Caki2 (cell line): Measurements from ENCODE around the gene EFL1. TPM values are rescaled to one million over a fixed set of nuclear protein-coding genes. Genes with fewer than 3 reads are reported as not detected.

Experiments used
- DNase-seq: peaks from one replicate; pipeline ENCODE4 v3.0.0-alpha.2; 2015; ENCODE audit warnings: low read depth
- in situ Hi-C: cut with HindIII; loops from 2 replicates; pipeline ENCODE4 v1.10.0; 2016; ENCODE audit warnings: low sequenced_read_pairs, low pct_unique_long_range_greater_than_20kb, mixed read lengths
- total RNA-seq: library from RNA; depleted of rRNA; stranded (reverse); fragments of >200 nt; shearing (Covaris generic); gene quantifications from 2 replicates; pipeline ENCODE4 v1.2.3, GENCODE V29; 2014; ENCODE audit warnings: low replicate concordance

The EFL1 gene
- total RNA-seq, 1 experiment from 2014 or later = 3.3 TPM

DNA sequence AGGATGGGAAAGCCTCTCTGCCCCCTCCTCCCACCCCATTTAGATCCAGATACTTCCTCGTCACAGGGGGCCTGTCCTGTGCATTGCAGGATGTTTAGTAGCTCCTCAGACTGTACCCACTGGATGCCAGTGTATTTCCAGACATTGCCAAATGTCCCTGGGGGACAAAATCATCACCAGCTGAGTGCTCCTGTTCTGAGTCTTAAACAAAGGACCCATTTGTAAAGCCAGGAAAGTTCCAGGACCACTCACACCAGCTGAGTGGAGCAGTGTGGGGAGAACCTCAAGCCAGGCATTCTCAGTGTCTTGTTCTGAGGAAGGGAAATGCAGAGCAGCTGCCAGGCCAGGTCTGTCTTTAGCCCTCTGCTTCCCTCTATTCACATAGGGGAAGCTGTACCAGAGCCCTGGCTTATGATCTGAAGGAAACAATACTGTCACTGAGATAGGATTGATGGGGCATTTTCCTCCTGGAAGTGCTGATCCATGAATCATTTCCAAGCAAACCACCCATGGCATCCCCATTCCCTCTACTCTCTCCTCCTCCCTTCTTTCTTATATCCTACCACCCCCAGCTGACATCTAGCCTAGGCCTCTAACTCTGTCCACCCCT, 149.3 kb downstream of the EFL1 start:
- DNase-seq = no peak
- in situ Hi-C loops = no loop called here

DNA sequence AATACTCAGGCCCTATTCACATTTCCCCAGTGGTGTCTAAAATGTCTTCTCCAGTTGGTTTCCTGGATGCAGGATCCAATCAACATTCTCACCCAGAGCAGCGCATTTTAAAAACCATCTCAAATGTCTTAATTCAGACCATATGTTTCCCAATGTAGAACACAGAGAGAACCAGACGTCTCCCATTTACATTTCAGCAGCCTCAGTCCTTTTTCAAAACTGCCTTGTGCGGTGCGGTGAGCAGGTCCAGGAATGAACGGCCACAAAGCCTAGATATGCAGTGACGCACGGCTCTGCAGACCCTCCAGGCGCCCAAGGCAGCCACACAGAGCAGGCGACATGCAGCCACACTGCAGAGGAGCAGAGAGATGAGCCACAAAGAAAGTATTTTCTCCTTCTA, 150.6 kb downstream of the EFL1 start:
- in situ Hi-C loops = no loop called here
- no peak for DNase-seq

DNA sequence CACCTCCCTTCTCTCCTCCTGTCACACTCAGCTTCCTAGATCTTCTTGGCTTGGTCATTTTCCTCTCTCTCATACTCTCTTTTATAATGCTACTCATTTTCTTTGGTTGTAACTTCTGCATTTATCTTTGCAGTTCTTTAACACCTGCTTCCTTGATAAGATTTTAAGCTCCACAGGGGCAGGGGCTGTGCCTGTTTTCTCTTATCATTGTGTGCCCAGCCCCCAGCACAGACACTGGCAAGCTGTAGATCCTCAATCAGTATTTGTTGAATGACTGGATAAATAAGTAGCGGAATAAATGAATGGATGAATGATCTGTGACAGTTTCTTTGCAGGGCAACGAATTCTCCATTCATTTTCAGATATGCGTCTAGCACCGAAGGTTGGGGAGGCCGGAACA, 152.4 kb downstream of the EFL1 start:
- in situ Hi-C loops = no loop called here
- DNase-seq = no peak

DNA sequence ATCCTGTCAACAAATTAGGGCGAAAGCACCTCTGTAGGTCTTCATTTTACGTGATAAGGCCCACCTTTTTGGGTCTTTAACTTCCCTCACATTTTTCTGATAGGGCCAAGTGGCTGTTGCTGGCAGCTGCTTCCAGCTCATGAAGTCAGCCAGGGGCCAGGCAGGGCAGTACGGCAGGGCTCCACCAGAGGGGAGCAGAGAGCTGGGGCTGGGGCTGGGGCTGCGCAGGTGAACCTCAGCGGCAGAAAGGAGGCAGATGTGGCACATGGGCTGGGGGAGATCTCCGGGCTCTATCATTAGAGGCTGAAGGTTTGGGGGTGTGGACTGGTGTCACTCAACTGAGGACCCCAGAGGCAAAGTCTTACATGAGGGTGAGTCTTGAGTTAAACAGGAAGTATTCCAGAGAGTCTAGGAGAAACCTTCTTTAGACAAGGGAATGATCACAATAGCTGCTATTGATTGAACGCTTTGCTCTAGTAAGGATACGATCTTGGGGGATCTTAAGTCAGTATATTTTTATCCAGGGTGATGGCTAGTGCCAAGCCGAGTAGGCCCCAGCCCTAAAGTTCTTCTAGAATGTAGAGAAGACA, 153.9 kb downstream of the EFL1 start:
- in situ Hi-C loops = no loop called here
- no peak for DNase-seq

DNA sequence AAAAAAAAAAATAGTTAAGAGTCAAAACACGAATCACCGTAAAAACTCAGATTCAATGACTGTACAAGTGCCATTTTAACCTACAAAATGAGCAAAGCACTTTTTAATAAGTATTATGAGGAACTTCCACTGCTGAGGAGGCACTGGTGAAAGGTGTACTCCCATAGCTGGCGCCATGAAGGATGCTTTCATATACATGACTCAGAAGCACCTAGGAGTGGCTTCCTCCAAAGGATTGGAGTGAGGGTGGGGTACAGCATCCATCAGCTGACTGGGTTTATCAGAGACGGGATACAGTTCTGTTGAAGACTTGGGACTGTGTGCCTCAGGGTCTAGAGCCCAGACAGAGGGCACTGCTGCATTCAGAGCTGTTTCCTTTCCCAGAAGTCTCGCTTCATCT, 155.9 kb downstream of the EFL1 start:
- in situ Hi-C loops = no loop called here
- no peak for DNase-seq

DNA sequence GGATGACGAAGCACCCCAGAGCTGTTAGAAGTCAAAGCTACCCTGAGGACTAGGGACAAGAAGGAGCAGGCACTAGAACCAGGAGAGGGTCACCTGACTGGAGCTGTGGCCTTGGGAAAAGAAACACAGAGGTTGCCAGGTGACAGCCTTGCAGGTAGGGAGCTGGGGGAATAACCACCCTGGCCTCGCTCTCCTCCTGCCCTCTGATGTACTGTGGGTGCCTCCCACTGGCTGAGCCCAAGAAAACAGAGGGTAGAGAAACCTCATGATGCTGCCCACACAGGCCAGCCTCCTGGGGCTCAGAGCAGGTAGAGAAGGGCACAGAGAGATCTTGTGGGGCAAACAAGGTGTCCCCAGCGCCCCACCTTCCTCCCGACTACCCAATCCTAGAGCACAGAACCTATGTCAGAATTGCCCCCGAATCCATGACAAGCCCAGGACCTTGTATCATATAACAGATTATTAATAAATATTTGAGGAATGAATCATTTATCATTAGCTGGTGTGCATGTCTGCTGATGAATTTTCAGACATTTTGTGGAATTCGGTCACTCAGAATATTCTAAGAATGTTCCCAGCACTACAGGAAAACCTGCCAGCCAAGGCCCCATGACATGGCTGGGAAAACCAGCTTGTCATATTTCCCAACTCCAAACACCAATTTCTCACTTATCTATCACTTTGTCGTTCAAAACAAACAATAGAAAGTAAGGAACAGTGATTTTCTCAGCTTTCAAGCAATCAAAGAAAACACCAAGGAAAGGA, 156.9 kb downstream of the EFL1 start:
- DNase-seq = no peak
- in situ Hi-C loops = no loop called here

DNA sequence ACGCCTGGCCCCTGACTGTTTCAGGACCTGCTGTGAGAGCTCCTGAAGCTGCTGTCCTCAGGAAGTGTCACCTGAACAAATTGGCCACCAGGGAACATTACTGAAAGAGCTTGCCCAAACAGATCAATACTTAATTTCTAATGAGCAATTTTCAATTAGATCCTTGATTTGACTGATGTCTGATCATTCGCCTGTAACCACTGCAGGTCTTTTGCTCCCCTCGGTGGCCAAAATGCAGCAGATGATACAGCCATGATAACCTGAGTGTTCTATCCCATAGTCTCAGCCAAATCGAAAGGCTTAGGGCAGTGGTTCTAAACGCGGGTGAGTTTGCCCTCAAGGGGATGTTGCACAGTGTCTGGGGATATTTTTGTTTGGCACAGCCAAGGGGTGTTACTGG, 159.1 kb downstream of the EFL1 start:
- no peak for DNase-seq

DNA sequence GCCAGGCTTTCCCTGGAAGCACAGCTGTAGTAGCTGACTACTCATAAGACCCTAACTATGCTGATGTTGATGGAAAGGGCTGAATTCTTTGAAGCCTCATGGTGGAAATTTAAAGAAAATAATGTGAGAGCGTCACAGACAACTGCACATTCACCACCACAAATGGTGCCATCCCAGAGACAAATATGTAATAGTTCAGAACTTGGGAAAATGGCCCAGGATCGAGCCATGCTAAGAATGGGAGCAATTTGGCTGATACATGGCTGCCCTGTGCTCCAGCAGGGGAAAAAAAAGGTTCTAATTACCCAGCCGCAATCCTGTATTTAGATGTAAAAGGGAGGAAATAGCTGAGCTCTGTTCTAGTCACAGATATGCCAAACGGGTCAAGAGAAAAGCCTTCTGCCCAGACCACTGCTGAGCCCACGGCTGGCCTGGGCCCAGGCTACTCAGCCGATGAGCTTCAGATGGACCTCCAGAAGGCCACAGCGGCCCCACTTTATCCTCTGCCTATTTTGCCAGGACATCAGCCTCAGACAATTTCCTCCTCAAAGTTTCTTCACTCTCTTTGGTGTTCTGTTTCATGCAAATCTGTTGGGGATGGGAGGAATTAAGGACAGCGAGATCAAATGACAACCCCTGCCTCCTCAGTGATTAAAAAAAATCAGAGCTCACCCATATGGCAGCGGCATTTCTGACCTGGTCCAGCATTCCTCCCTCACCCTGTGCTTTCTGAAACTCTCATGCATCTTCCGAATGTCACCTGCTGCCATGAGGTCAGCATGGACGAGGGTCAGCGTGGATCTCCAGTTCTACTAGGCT, 162.2 kb downstream of the EFL1 start:
- in situ Hi-C loops = no loop called here
- DNase-seq = no peak

More for the DNA sequence above, 159.1 kb downstream of the EFL1 start:
- in situ Hi-C loops = no loop called here

DNA sequence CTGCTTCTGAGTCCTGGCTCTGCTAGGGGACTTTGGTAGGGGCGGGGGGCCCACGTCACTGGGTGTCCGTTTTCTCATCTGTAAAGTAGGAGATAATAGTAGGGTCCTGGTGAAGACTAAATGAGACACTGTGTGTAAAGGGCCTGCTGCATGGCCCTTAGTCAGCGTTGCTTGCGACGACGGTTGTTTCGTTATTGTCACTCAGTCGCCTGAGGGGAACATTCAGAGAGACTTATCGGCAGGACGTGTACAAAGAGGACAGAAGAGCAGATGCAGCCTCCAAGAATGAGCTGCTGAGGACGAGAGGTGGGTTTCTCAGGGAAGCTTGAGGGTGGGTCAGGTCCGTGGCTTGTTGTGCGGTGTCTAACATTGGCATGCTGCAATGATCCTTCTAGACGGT, 163.9 kb downstream of the EFL1 start:
- in situ Hi-C loops = no loop called here
- no peak for DNase-seq

DNA sequence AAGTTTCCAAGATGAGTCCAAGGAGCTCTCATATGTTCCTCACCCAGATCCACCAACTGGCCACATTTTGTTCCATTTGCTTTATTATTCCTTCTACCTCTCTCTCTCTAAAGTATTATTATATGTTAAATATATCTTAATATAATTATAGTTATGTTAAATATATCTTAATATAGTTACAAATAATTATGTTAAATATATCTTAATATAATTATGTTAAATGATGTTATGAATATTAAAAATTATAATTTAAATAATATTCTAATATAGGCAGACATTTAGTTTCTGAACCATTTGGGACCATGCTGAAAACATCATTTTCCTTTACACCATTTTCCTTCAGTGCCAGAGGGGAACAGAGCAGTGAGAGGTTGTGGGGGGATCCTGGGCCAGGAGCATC, 166.7 kb downstream of the EFL1 start:
- in situ Hi-C loops = no loop called here
- DNase-seq = no peak

DNA sequence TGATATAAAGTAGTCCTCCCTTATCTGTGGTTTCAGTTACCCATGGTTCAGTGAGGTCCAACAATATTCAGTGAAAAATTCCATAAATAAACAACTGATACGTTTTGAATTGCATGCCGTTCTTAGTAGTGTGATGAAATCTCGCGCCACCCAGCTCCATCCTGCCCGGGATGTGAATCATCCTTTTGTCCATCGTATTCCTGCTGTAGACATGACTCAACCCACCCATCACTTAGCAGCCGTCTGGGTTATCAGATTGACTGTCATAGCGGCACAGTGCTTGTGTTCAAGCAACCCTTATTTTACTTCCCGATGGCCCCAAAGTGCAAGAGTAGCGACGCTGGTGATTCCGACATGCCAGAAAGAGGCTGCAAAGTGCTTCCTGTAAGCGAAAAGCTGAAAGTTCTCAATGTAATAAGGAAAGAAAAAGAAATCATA, 168.7 kb downstream of the EFL1 start:
- in situ Hi-C loops = no loop called here
- peak; percentile 22 for DNase-seq

DNA sequence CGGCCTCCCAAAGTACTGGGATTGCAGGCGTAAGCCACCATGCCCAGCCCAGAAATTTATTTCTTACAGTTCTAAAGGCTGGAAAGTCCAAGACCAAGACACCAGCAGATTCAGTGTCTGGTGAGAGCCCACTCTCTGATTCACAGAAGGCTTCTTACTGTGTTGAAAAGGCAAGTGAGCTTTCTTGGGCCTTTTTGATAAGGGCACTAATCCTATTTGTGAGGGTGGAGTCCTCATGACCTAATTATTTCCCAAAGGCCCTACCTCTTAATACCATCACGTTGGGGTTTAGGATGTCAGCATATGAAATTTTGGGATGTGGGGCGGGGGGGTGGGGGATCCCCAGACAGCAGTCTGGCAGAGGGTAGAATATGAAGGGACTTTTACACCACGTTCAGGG, 169.2 kb downstream of the EFL1 start:
- in situ Hi-C loops = no loop called here
- no peak for DNase-seq

DNA sequence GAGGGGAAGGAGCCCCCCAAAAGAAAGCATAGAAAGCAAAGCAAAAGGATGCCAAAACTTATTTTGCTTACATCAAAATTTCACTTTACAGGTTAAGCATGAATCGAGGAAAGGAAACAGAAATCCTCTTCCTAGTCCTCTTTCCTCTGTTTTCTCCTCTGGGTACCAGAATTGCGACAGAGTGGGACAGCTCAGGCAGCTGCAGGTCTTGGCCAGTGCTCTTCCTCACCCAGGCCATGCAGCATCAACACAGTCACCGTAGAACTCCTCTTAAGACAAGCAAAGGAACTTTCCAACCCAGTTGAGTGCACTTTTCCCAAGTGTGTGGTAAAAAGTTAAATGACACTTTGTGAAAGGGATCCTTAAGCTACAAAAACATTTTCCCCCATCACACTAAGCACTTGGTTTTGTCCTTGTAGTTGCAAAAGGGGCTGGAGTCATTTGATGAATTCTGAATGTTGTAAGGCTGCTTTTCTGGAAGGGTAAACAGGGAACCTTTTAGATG, 170.8 kb downstream of the EFL1 start:
- in situ Hi-C loops = no loop called here
- no peak for DNase-seq

DNA sequence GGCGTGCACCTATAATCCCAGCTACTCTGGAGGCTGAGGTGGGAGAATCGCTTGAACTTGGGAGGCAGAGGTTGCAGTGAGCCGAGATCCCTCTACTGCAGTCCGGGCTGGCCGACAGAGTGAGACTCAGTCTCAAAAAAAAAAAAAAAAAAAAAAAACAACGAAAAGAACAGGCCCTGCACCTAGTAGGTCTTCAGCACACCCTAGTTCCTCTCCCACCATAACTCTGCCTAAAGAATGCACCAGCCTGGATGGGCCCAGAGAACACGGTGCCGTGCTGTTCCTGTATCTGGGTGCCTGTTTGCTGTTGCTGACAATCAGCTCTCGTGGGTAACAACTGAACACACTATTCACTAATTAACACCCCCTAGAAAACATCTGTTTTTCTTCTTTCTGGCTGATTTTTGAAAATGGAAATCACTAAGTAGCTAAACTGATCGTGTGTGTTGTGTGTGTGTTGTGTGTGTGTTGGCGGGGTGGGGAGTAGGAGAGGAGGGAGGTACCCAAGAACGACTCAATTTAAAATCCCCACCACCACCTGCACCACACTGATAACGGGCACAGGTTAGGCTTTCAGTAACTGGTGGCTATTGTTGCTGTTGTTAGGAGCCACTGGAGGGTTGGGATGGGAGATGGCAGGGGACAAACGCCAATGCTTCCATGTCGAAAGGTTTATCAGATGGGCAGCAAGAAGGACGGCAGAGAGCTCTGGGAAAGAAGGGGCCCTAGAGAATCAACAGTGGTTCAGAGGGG, 176.1 kb downstream of the EFL1 start:
- in situ Hi-C loops = no loop called here
- DNase-seq = no peak

DNA sequence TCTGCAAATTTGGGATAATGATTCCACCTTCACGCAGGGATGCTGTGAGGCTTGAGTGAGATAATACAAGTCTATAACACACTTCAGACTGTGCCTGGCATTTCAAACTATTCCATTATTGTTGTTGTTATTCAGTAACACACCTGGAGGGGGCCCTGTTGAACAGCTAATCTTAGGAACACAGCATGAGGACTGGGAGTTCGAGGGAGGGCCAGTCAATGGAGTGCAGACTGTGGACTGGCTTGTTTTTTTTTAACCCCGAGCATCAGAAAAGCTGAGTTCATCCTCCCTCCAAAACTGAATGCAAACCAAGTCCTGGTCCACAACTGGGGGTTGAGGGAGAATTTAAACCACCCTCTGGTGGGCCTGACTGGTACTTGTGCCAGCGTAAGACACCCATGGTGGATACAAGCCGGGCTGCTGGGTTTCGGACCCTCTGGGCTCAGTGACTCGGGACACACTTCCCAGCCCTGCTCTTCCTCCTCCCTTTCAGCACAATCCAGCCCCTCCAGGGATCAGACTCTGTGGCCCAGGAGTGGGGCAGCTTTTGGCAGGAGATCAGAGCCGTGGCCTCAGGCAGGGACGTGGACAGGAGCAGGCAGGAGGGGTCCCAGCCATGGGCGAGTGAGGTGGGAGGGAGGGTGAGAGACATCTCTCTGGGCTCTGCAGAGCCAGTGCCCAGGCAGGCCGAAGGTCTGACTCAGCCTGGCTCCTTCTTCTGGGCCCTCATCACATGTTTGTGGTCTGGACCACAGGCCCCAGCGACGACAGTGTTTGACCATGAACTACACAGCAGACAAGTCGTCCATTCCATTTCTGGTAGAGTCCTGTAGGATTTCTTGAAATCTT, 180.4 kb downstream of the EFL1 start:
- DNase-seq = no peak
- in situ Hi-C loops = no loop called here

DNA sequence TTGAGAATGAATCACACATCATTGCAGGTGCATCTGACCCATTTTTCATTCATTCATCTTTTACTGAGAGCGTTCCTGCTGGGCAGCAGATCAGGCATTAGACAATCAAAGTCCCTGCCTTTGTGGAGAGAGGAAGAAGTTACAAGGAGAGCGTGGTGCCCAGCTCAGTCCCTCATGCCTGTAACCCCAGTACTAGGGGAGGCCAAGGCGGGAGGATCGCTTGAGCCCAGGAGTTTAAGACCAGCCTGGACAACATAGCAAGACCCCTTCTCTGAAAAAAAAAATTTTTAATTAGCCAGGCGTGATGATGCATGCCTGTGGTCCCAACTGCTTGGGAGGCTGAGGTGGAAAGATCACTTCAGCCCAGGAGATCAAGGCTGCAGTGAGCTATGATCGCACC, 181.8 kb downstream of the EFL1 start:
- in situ Hi-C loops = no loop called here

More for the DNA sequence above, 181.8 kb downstream of the EFL1 start:
- DNase-seq = no peak
